ENCODE measurements around the gene BLTP3B.

BLTP3B gene

DNA sequence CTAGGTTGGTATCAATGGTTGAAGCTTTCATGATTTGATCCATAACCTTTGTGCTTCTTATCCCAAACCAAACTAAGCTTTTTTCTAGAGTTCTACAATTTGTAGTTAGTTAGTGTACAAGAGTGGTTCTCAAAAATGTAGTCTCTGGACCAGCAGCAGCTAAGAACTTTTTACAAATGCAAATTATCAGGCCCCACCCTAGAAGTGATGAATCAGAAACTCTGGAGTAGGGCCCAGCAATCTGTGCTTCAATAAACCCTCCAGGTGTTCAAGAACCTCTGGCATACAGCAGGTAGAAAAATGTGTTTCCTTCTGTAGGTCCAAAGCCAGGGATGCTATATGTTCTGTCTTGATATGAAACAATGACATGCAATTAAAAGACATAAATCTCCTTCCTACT is 31.8 kb upstream of the BLTP3B start:
- Histone ChIP-seq H3K36me3 (ENCODE audit: low read depth) (peaks cover 27% of the 10 kb centered on the region), H3K9me3 (ENCODE audit: severe bottlenecking) (no peaks in the 10 kb centered on the region), H3K27me3 (ENCODE audit: insufficient read depth, poor library complexity, severe bottlenecking) (no peaks in the 10 kb centered on the region), H3K4me1 (ENCODE audit: insufficient read depth, poor library complexity, severe bottlenecking) (no peaks in the 10 kb centered on the region), H3K4me3 (ENCODE audit: severe bottlenecking) (no peak overlapping the region), H3K27ac (ENCODE audit: poor library complexity, severe bottlenecking) (no peak overlapping the region)
- no peak for ATAC-seq (ENCODE audit: low read depth)
- DNase-seq (ENCODE audit: low spot score) = no peak
- TF ChIP-seq, protein P1, sequence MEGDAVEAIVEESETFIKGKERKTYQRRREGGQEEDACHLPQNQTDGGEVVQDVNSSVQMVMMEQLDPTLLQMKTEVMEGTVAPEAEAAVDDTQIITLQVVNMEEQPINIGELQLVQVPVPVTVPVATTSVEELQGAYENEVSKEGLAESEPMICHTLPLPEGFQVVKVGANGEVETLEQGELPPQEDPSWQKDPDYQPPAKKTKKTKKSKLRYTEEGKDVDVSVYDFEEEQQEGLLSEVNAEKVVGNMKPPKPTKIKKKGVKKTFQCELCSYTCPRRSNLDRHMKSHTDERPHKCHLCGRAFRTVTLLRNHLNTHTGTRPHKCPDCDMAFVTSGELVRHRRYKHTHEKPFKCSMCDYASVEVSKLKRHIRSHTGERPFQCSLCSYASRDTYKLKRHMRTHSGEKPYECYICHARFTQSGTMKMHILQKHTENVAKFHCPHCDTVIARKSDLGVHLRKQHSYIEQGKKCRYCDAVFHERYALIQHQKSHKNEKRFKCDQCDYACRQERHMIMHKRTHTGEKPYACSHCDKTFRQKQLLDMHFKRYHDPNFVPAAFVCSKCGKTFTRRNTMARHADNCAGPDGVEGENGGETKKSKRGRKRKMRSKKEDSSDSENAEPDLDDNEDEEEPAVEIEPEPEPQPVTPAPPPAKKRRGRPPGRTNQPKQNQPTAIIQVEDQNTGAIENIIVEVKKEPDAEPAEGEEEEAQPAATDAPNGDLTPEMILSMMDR (IDR thresholded peaks at IDR 0.05; ENCODE audit: poor library complexity, severe bottlenecking) = no peak

DNA sequence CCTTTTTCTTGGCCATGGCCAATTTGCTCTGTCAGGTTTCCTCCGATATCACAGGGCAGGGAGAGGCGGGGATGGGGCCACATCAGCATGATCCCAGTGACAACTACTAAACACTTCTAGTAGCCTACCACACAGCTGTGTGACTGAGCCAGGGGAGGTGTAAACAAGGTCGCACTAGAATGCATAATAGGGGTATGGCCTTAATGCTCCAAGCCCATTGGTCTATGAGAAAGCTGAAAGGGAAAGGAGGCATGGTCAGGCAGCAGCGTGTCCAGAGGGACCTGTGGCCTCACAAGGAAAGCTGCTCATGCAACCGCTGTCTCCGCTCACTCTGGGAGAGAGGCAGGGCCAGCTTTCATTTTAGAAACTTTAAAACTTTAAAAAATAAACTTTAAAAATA is 30.4 kb upstream of the BLTP3B start:
- Histone ChIP-seq H3K36me3 (ENCODE audit: low read depth) (peaks cover 19% of the 10 kb centered on the region), H3K4me3 (ENCODE audit: severe bottlenecking) (no peak overlapping the region), H3K9me3 (ENCODE audit: severe bottlenecking) (no peaks in the 10 kb centered on the region), H3K27me3 (ENCODE audit: insufficient read depth, poor library complexity, severe bottlenecking) (no peaks in the 10 kb centered on the region), H3K27ac (ENCODE audit: poor library complexity, severe bottlenecking) (no peak overlapping the region), H3K4me1 (ENCODE audit: insufficient read depth, poor library complexity, severe bottlenecking) (no peaks in the 10 kb centered on the region)
- ATAC-seq (ENCODE audit: low read depth) (no peak), DNase-seq (ENCODE audit: low spot score) (no peak)
- TF ChIP-seq, protein P1 (IDR thresholded peaks at IDR 0.05; ENCODE audit: poor library complexity, severe bottlenecking) = no peak

DNA sequence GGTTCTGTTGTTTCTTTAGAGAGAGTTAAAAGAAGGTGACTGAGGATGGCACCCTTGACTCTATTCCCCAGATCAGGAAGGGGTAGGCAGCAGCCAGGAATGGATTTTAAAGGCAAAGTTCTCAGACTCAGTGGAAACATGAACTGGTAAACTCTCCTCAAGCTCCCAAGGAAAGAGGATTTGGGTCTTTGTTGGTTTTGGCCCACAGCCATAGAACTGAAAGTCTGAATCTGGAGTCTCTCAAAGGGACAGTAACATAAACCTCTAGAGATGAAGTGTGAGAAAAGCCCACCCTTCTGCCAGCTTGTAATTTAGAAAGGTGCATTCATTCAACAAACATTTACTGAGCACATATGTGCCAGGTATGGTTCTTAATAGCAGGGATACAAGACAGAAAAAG is 28.6 kb upstream of the BLTP3B start:
- H3K9me3 ChIP-seq (ENCODE audit: severe bottlenecking) = no peaks in the 10 kb centered on the region
- TF ChIP-seq, protein P1 (IDR thresholded peaks at IDR 0.05; ENCODE audit: poor library complexity, severe bottlenecking) = no peak
- no peaks in the 10 kb centered on the region for H3K4me1 ChIP-seq (ENCODE audit: insufficient read depth, poor library complexity, severe bottlenecking)
- no peaks in the 10 kb centered on the region for H3K27me3 ChIP-seq (ENCODE audit: insufficient read depth, poor library complexity, severe bottlenecking)
- ATAC-seq (ENCODE audit: low read depth) (no peak), DNase-seq (ENCODE audit: low spot score) (no peak)
- H3K4me3 ChIP-seq (ENCODE audit: severe bottlenecking) = no peak overlapping the region
- no peak overlapping the region for H3K27ac ChIP-seq (ENCODE audit: poor library complexity, severe bottlenecking)
- peaks cover 13% of the 10 kb centered on the region for H3K36me3 ChIP-seq (ENCODE audit: low read depth)

DNA sequence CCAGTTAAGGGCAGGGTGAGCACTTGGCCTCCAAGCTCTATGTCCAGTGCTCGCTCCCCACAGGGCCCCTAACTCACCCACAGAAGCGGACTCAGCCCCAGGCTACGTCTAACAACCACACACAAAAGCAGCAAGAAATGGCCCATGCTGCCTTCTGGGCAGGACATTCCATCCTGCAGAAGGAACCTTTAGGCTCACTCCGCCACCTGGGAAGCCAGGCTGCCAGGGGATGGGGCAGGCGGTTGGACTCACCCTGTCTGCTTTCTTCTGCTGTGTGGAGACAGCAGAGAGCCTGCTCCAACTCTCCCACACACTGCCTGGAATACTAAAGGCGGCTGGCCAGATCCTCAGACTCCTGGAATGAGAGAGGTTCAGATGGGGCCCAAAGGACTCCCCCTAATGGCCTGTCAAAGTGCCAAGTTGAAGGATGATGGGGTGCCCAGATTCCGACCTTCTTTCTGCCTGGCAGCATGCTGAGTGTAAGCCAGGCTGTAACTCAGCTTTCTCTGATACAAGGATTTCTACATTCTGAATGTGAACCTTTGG is 27.7 kb upstream of the BLTP3B start:
- Histone ChIP-seq H3K9me3 (ENCODE audit: severe bottlenecking) (no peaks in the 10 kb centered on the region), H3K27ac (ENCODE audit: poor library complexity, severe bottlenecking) (no peak overlapping the region), H3K27me3 (ENCODE audit: insufficient read depth, poor library complexity, severe bottlenecking) (no peaks in the 10 kb centered on the region), H3K4me1 (ENCODE audit: insufficient read depth, poor library complexity, severe bottlenecking) (no peaks in the 10 kb centered on the region), H3K36me3 (ENCODE audit: low read depth) (peaks cover 13% of the 10 kb centered on the region), H3K4me3 (ENCODE audit: severe bottlenecking) (no peak overlapping the region)
- ATAC-seq (ENCODE audit: low read depth) (no peak), DNase-seq (ENCODE audit: low spot score) (no peak)
- TF ChIP-seq, protein P1 (IDR thresholded peaks at IDR 0.05; ENCODE audit: poor library complexity, severe bottlenecking) = no peak

DNA sequence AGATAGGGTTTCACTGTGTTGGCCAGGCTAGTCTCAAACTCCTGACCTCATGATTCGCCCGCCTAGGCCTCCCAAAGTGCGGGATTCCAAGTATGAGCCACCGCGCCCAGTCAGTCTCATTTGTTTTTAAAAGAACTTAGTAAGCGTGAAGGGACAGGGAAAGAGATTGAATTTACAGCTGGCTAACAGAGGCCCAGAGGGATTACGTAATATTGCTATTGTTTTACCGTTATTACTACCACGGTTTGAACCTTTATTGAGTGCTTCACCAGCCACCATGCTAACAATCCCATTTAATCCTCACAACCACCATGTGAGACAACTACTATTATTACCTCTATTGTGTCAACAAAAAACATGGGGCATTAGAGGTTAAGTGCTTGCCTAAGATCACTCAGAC is 26.7 kb upstream of the BLTP3B start:
- no peaks in the 10 kb centered on the region for H3K4me1 ChIP-seq (ENCODE audit: insufficient read depth, poor library complexity, severe bottlenecking)
- H3K36me3 ChIP-seq (ENCODE audit: low read depth) = peaks cover 10% of the 10 kb centered on the region
- TF ChIP-seq, protein P1 (IDR thresholded peaks at IDR 0.05; ENCODE audit: poor library complexity, severe bottlenecking) = no peak
- ATAC-seq (ENCODE audit: low read depth) (no peak), DNase-seq (ENCODE audit: low spot score) (no peak)
- no peak overlapping the region for H3K4me3 ChIP-seq (ENCODE audit: severe bottlenecking)
- no peaks in the 10 kb centered on the region for H3K9me3 ChIP-seq (ENCODE audit: severe bottlenecking)
- H3K27me3 ChIP-seq (ENCODE audit: insufficient read depth, poor library complexity, severe bottlenecking) = no peaks in the 10 kb centered on the region
- no peak overlapping the region for H3K27ac ChIP-seq (ENCODE audit: poor library complexity, severe bottlenecking)
